Panc1 (cell line): Measurements from ENCODE around the gene COIL. TPM values are rescaled to one million over a fixed set of nuclear protein-coding genes. Genes with fewer than 3 reads are reported as not detected.

Source experiments
- ATAC-seq: fragments of 200-7000 bp; cut with Tn5 transposase; 2 replicates; pipeline ENCODE4 v1.9.1; 2020; ENCODE audit warnings: mild to moderate bottlenecking, moderate library complexity
- BruUV-seq: library from RNA; stranded (reverse); fragments of 400-500 nt; replicated peaks from 2 replicates; lab custom pipeline; 2021; lab: Mats Ljungman, UMichigan
- CTCF ChIA-PET: fragments of 300-600 bp; sonication (Branson Sonifier 250); formaldehyde crosslinking; loops from one replicate; lab custom pipeline; 2022; ENCODE audit warnings: antibody characterized with exemption; lab: Charles Lee
- POLR2A ChIA-PET: fragments of 300-600 bp; sonication (Branson Sonifier 250); formaldehyde crosslinking; loops from one replicate; lab custom pipeline; 2022; ENCODE audit warnings: antibody characterized with exemption; lab: Charles Lee
- DNase-seq: peaks from one replicate; pipeline ENCODE4 v3.0.0-alpha.2; 2010; ENCODE audit warnings: low read depth, low spot score
- H3K27ac ChIP-seq: 2 replicates; pipeline ENCODE4 v1.5.1; 2011; ENCODE audit warnings: mild to moderate bottlenecking, low read length, inconsistent platforms
- H3K27me3 ChIP-seq: fragments of 200-500 bp; sonication (Bioruptor generic); 2 replicates; pipeline ENCODE4 v1.6.0; 2014; ENCODE audit warnings: low read length, inconsistent platforms; ENCODE audit not compliant: control insufficient read depth, insufficient read depth
- H3K36me3 ChIP-seq: fragments of 200-500 bp; sonication (Bioruptor generic); 2 replicates; pipeline ENCODE4 v1.5.1; 2014; ENCODE audit warnings: inconsistent platforms, mild to moderate bottlenecking, low read length, moderate library complexity; ENCODE audit not compliant: control insufficient read depth, insufficient read depth
- H3K4me1 ChIP-seq: 2 replicates; pipeline ENCODE4 v1.5.1; 2011; ENCODE audit warnings: inconsistent platforms, mild to moderate bottlenecking, low read length, moderate library complexity; ENCODE audit not compliant: control insufficient read depth, insufficient read depth
- H3K4me3 ChIP-seq, 2 experiments: 2 replicates each; pipeline ENCODE4 v1.5.1; 2011 to 2012; ENCODE audit warnings: low read depth in 2 of 2, low read length in 2 of 2, mild to moderate bottlenecking in 2 of 2, inconsistent platforms in 1 of 2, moderate library complexity in 1 of 2
- H3K9me3 ChIP-seq: fragments of 200-500 bp; sonication (Bioruptor generic); 2 replicates; pipeline ENCODE4 v1.5.1; 2014; ENCODE audit warnings: low read depth, mild to moderate bottlenecking, inconsistent platforms, low read length, moderate library complexity; ENCODE audit not compliant: control insufficient read depth, insufficient read depth
- CTCF ChIP-seq: fragments of 450-650 bp; IDR thresholded peaks from 2 replicates; pipeline ENCODE4 v1.5.1; 2017; ENCODE audit warnings: mild to moderate bottlenecking
- POLR2AphosphoS5 ChIP-seq: IDR thresholded peaks from 2 replicates; pipeline ENCODE4 v1.6.1; 2012; ENCODE audit warnings: mild to moderate bottlenecking, low read depth, low read length, moderate library complexity
- REST ChIP-seq, 2 experiments: IDR thresholded peaks; 2 replicates each; pipeline ENCODE4 v1.6.1; 2011 to 2012; ENCODE audit warnings: low read depth in 2 of 2, control low read depth in 1 of 2, low read length in 1 of 2, mild to moderate bottlenecking in 1 of 2, moderate library complexity in 1 of 2; ENCODE audit not compliant: insufficient read depth in 1 of 2
- SIN3A ChIP-seq: IDR thresholded peaks from 2 replicates; pipeline ENCODE4 v1.6.1; 2012; ENCODE audit warnings: low read depth, mild to moderate bottlenecking, low read length, moderate library complexity, borderline replicate concordance; ENCODE audit not compliant: insufficient read depth
- TCF7L2 ChIP-seq: IDR thresholded peaks from 2 replicates; pipeline ENCODE4 v1.6.1; 2011; ENCODE audit warnings: mild to moderate bottlenecking, low read depth, low read length, inconsistent platforms
- in situ Hi-C: cut with HindIII; loops from 2 replicates; pipeline ENCODE4 v1.10.0; 2016; ENCODE audit warnings: low sequenced_read_pairs, low pct_unique_long_range_greater_than_20kb
- intact Hi-C: fragments of 100-400 bp; cut with micrococcal nuclease; formaldehyde crosslinking; loops from one replicate; pipeline ENCODE4 v1.10.0; 2022; ENCODE audit not compliant: unreplicated experiment
- total RNA-seq: library from RNA; stranded (reverse); gene quantifications from one replicate; pipeline ENCODE4 v1.2.1, GENCODE V29; 2021; ENCODE audit not compliant: unreplicated experiment

The COIL gene
- total RNA-seq, 1 experiment from 2014 or later: 32.9 TPM

- BruUV-seq: no TSS peak
- DNase-seq (no peak), ATAC-seq (no peak)
- H3K36me3 ChIP-seq: peaks cover 32% of the 10 kb centered on the region
- H3K4me3 ChIP-seq: no peak overlapping the region
- intact Hi-C loops (no loop called here), in situ Hi-C loops (no loop called here)
- no peaks in the 10 kb centered on the region for H3K4me1 ChIP-seq
- no peak for TF ChIP-seq REST (IDR thresholded peaks at IDR 0.05; ENCODE audit: insufficient read depth in 1 of 2, low read depth in 2 of 2, low read length in 1 of 2)
- TF ChIP-seq TCF7L2: no peak
- TF ChIP-seq SIN3A: no peak
- TF ChIP-seq CTCF: no peak
- TF ChIP-seq POLR2AphosphoS5: no peak
- POLR2A ChIA-PET: no interaction called here
- H3K9me3 ChIP-seq: no peaks in the 10 kb centered on the region
- CTCF ChIA-PET: no interaction called here
- no peaks in the 10 kb centered on the region for H3K27me3 ChIP-seq
- no peak overlapping the region for H3K27ac ChIP-seq
Measured at GRCh38 chr17:56945938-56946505, 14.8 kb downstream of the COIL start.

GRCh38 chr17:56943505-56944125 lies 17.2 kb downstream of the COIL start:
- Histone ChIP-seq H3K4me1 (no peaks in the 10 kb centered on the region), H3K36me3 (peaks cover 27% of the 10 kb centered on the region), H3K27me3 (no peaks in the 10 kb centered on the region), H3K27ac (no peak overlapping the region), H3K9me3 (no peaks in the 10 kb centered on the region), H3K4me3 (no peak overlapping the region)
- POLR2A ChIA-PET: interaction anchor here (0.7 kb wide), 2 partner anchors 321 to 345 kb away, joined by 3 read pairs; no protein-coding TSS in a partner anchor
- BruUV-seq: no TSS peak
- CTCF ChIA-PET: no interaction called here
- ATAC-seq (no peak), DNase-seq (no peak)
- intact Hi-C loops (loop anchor here (5.0 kb wide), 1 partner anchor 36 kb away; no protein-coding TSS in a partner anchor), in situ Hi-C loops (no loop called here)
- no peak for TF ChIP-seq REST (IDR thresholded peaks at IDR 0.05; ENCODE audit: insufficient read depth in 1 of 2, low read depth in 2 of 2, low read length in 1 of 2)
- TF ChIP-seq SIN3A: no peak
- no peak for TF ChIP-seq CTCF
- no peak for TF ChIP-seq POLR2AphosphoS5
- no peak for TF ChIP-seq TCF7L2
